ENCODE data around the gene TRAM2.

Gene TRAM2

GRCh38 chr6:52544602-52545405 lies 32.1 kb downstream of the TRAM2 start:
- no peak for DNase-seq

- DNase-seq = no peak
Measured at GRCh38 chr6:52543729-52544601, 32.9 kb downstream of the TRAM2 start.

GRCh38 chr6:52543262-52543661 lies 33.6 kb downstream of the TRAM2 start:
- no peak for DNase-seq

GRCh38 chr6:52541135-52541534 lies 35.7 kb downstream of the TRAM2 start:
- DNase-seq = no peak

GRCh38 chr6:52540286-52540902 lies 36.5 kb downstream of the TRAM2 start:
- DNase-seq = no peak

- DNase-seq = no peak
Measured at GRCh38 chr6:52539607-52540006, 37.3 kb downstream of the TRAM2 start.

- no peak for DNase-seq
Measured at GRCh38 chr6:52538901-52539354, 37.9 kb downstream of the TRAM2 start.

GRCh38 chr6:52538252-52538900 lies 38.5 kb downstream of the TRAM2 start:
- DNase-seq = no peak

GRCh38 chr6:52537001-52537753 lies 39.7 kb downstream of the TRAM2 start:
- DNase-seq = no peak

GRCh38 chr6:52536424-52536916 lies 40.4 kb downstream of the TRAM2 start:
- no peak for DNase-seq

GRCh38 chr6:52535711-52536423 lies 41.0 kb downstream of the TRAM2 start:
- no peak for DNase-seq

GRCh38 chr6:52534966-52535390 lies 41.9 kb downstream of the TRAM2 start:
- no peak for DNase-seq

GRCh38 chr6:52534363-52534762 lies 42.5 kb downstream of the TRAM2 start:
- DNase-seq = no peak

- DNase-seq = no peak
Measured at GRCh38 chr6:52533491-52533890, 43.4 kb downstream of the TRAM2 start.

GRCh38 chr6:52532457-52532856 lies 44.4 kb downstream of the TRAM2 start:
- DNase-seq = no peak

GRCh38 chr6:52531834-52532233 lies 45.0 kb downstream of the TRAM2 start:
- no peak for DNase-seq

GRCh38 chr6:52531396-52531795 lies 45.5 kb downstream of the TRAM2 start:
- no peak for DNase-seq

- no peak for DNase-seq
Measured at GRCh38 chr6:52530351-52530750, 46.5 kb downstream of the TRAM2 start.

- no peak for DNase-seq
Measured at GRCh38 chr6:52529311-52529710, 47.5 kb downstream of the TRAM2 start.

- no peak for DNase-seq
Measured at GRCh38 chr6:52527436-52527835, 49.4 kb downstream of the TRAM2 start.

- no peak for DNase-seq
Measured at GRCh38 chr6:52526634-52527033, 50.2 kb downstream of the TRAM2 start.

All from C1 segment of cervical spinal cord (tissue), 14 donors.